SK-N-SH (cell line): ENCODE results near the gene ISYNA1. TPM values are rescaled to one million over a fixed set of nuclear protein-coding genes. Genes with fewer than 3 reads are reported as not detected.

Experiments
- CTCF ChIA-PET: fragments of 300-600, 350-600 bp; formaldehyde crosslinking; extraction: SDS; loops from one replicate; lab custom pipeline; 2021; lab: Yijun Ruan, JAX
- POLR2A ChIA-PET: fragments of 350-600 bp; sonication (Branson Sonifier 250); formaldehyde crosslinking; extraction: SDS; loops from one replicate; lab custom pipeline; 2020; ENCODE audit warnings: antibody characterized with exemption, inconsistent platforms; lab: Yijun Ruan, JAX
- DNase-seq: peaks from one replicate; pipeline ENCODE4 v3.0.0; 2012
- H2AFZ ChIP-seq: fragments of 200-600 bp; sonication (generic); 2 replicates; pipeline ENCODE4 v1.8.1; 2016; ENCODE audit warnings: antibody characterized with exemption, mild to moderate bottlenecking, low read depth
- H3F3A ChIP-seq: fragments of 200-600 bp; sonication (generic); replicated peaks from 2 replicates; pipeline ENCODE3; 2016; ENCODE audit warnings: antibody characterized with exemption, mild to moderate bottlenecking; ENCODE audit not compliant: insufficient read depth
- H3K27ac ChIP-seq, 2 experiments: fragments of 200-500 bp in 1 of 2; fragments of 200-600 bp in 1 of 2; sonication (Bioruptor generic) in 1 of 2; sonication (generic), shearing (Covaris generic) in 1 of 2; 2 replicates each; pipeline versions ENCODE4 v1.5.1 to v1.6.1; 2014 to 2016; ENCODE audit warnings: low read depth in 2 of 2, inconsistent platforms in 1 of 2, low read length in 1 of 2, mild to moderate bottlenecking in 1 of 2, mixed read lengths in 1 of 2
- H3K27me3 ChIP-seq: fragments of 200-600 bp; sonication (generic), shearing (Covaris generic); 2 replicates; pipeline ENCODE4 v1.6.1; 2016; ENCODE audit warnings: mixed run types; ENCODE audit not compliant: insufficient read depth
- H3K36me3 ChIP-seq, 2 experiments: fragments of 200-500 bp in 1 of 2; fragments of 200-600 bp in 1 of 2; sonication (Bioruptor generic) in 1 of 2; sonication (generic) in 1 of 2; replicated peaks in 1 of 2; 2 replicates each; pipeline versions ENCODE3 to v1.5.1; 2014 to 2016; ENCODE audit warnings: low read length in 1 of 2, mild to moderate bottlenecking in 1 of 2; ENCODE audit not compliant: insufficient read depth in 2 of 2, control insufficient read depth in 1 of 2
- H3K4me1 ChIP-seq, 2 experiments: fragments of 200-500 bp in 1 of 2; fragments of 200-600 bp in 1 of 2; sonication (Bioruptor generic) in 1 of 2; sonication (generic), shearing (Covaris generic) in 1 of 2; 2 replicates each; pipeline versions ENCODE4 v1.5.1 to v1.6.1; 2014 to 2016; ENCODE audit warnings: low read depth in 1 of 2, low read length in 1 of 2, mixed run types in 1 of 2; ENCODE audit not compliant: insufficient read depth in 2 of 2, control insufficient read depth in 1 of 2
- H3K4me2 ChIP-seq: fragments of 200-600 bp; sonication (generic), shearing (Covaris generic); 2 replicates; pipeline ENCODE4 v1.6.1; 2017; ENCODE audit warnings: mixed run types
- H3K4me3 ChIP-seq, 2 experiments: fragments of 200-500 bp in 1 of 2; fragments of 200-600 bp in 1 of 2; sonication (Bioruptor generic) in 1 of 2; sonication (generic), shearing (Covaris generic) in 1 of 2; 2 replicates each; pipeline versions ENCODE4 v1.5.1 to v1.8.1; 2014 to 2016; ENCODE audit warnings: low read depth in 2 of 2, inconsistent platforms in 1 of 2, low read length in 1 of 2, mild to moderate bottlenecking in 1 of 2, mixed read lengths in 1 of 2, moderate library complexity in 1 of 2
- H3K79me2 ChIP-seq: fragments of 200-600 bp; sonication (generic); 2 replicates; pipeline ENCODE4 v1.8.1; 2017; ENCODE audit warnings: mild to moderate bottlenecking; ENCODE audit not compliant: insufficient read depth
- H3K9ac ChIP-seq: fragments of 200-600 bp; sonication (generic); 2 replicates; pipeline ENCODE4 v1.6.1; 2017; ENCODE audit warnings: mixed run types
- H3K9me2 ChIP-seq: fragments of 200-600 bp; sonication (generic); 2 replicates; pipeline ENCODE4 v1.6.1; 2017; ENCODE audit warnings: mixed run types
- H3K9me3 ChIP-seq: fragments of 200-600 bp; sonication (generic); 2 replicates; pipeline ENCODE4 v1.6.1; 2017; ENCODE audit warnings: mixed run types, mild to moderate bottlenecking, moderate library complexity
- H4K20me1 ChIP-seq: fragments of 200-600 bp; sonication (generic); 2 replicates; pipeline ENCODE4 v1.6.1; 2017; ENCODE audit warnings: mild to moderate bottlenecking, mixed run types; ENCODE audit not compliant: insufficient read depth
- FOXM1 ChIP-seq: IDR thresholded peaks from 2 replicates; pipeline ENCODE4 v1.4.0; 2012; ENCODE audit warnings: low read depth, mild to moderate bottlenecking
- GABPA ChIP-seq: IDR thresholded peaks from 2 replicates; pipeline ENCODE4 v1.4.0; 2012; ENCODE audit warnings: low read depth, mild to moderate bottlenecking
- GATA2 ChIP-seq: sonication (generic); formaldehyde crosslinking; IDR thresholded peaks from 2 replicates; pipeline ENCODE4 v1.5.0; 2020; ENCODE audit warnings: mild to moderate bottlenecking, missing genetic modification reagents
- MXI1 ChIP-seq: IDR thresholded peaks from 2 replicates; pipeline ENCODE4 v1.6.1; 2012; ENCODE audit warnings: mild to moderate bottlenecking, low read depth, low read length, improper control_type of control experiment
- NFIC ChIP-seq: IDR thresholded peaks from 2 replicates; pipeline ENCODE4 v1.4.0; 2012; ENCODE audit warnings: borderline replicate concordance
- RFX5 ChIP-seq: IDR thresholded peaks from 2 replicates; pipeline ENCODE4 v1.6.1; 2012; ENCODE audit warnings: mild to moderate bottlenecking, improper control_type of control experiment, low read length
- SMC3 ChIP-seq: IDR thresholded peaks from 2 replicates; pipeline ENCODE4 v1.6.1; 2012; ENCODE audit warnings: low read depth, low read length, improper control_type of control experiment
- TEAD4 ChIP-seq: IDR thresholded peaks from 2 replicates; pipeline ENCODE4 v1.4.0; 2012; ENCODE audit warnings: mild to moderate bottlenecking, borderline replicate concordance; ENCODE audit not compliant: insufficient read depth
- YY1 ChIP-seq: IDR thresholded peaks from 2 replicates; pipeline ENCODE4 v1.4.0; 2012; ENCODE audit warnings: low read depth, mild to moderate bottlenecking
- WGBS: methylation state at CpG from one replicate; pipeline ENCODE4 v1.1.6; 2017; ENCODE audit warnings: low lambda C conversion rate; 5-methylcytosine and 5-hydroxymethylcytosine counted together
- polyA plus RNA-seq, 3 experiments: library from polyadenylated mRNA; depleted of rRNA; stranded (reverse); fragments of >200 nt; gene quantifications; 2 replicates each; pipeline ENCODE4 v1.2.3, GENCODE V29; 2012
- TF ChIP-seq, protein P1 (sequence below): fragments of 150-350 bp; IDR thresholded peaks from 2 replicates; pipeline ENCODE4 v1.6.1; 2017; ENCODE audit warnings: antibody characterized with exemption, low read length, low read depth, borderline replicate concordance
- TF ChIP-seq, protein P2 (sequence below): IDR thresholded peaks from 2 replicates; pipeline ENCODE4 v1.4.0; 2012; ENCODE audit warnings: low read depth, borderline replicate concordance
- TF ChIP-seq, protein P3 (sequence below): IDR thresholded peaks from 2 replicates; pipeline ENCODE4 v1.6.1; 2012; ENCODE audit warnings: mild to moderate bottlenecking, low read depth, low read length, moderate library complexity

Gene ISYNA1
- polyA plus RNA-seq, 1 of the 3 experiments (the other 2 are of a cell fraction), result 48.0 TPM

DNA sequence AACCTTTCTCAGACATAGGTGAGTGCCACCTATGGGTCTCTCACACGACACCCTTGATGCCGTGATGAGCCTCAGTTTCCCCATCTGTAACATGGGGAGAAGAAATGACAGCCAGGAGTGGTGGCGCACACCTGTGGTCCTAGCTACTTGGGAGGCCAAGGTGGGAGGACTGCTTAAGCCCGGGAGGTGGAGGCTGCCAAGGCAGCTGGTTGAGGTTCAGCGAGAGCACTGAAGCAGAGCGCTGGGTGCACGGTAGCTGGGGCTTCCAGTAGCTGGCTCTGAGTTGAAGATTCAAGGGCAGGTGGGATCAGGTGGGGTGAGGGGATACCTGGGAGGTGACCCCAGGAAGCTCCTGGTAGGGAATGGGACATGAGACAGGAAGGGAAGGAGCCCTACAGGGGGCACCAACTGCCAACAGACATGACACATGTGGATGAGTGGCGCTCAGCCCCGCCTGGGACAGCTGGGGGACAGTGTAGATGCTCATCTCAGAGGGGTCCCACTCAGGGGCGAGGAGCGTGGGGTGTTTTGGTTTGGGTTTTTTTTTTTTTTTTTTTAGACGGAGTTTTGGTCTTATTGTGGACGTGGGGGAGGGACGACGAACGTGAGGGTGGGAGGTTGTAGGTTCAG, 25.2 kb downstream of the ISYNA1 start:
- Histone ChIP-seq H4K20me1 (no peaks in the 10 kb centered on the region), H3F3A (peaks cover 13% of the 10 kb centered on the region), H3K79me2 (no peaks in the 10 kb centered on the region), H3K4me2 (no peak overlapping the region), H3K36me3 (no peaks in the 10 kb centered on the region), H3K9ac (no peak overlapping the region), H3K4me3 (no peak overlapping the region), H3K9me3 (no peaks in the 10 kb centered on the region), H3K9me2 (no peaks in the 10 kb centered on the region), H2AFZ (no peak overlapping the region), H3K4me1 (peaks cover 26 to 32% of the 10 kb centered on the region in 2 experiments; a peak in 3 of 4 replicates), H3K27me3 (no peaks in the 10 kb centered on the region), H3K27ac (no peak overlapping the region)
- TF ChIP-seq, protein P1, sequence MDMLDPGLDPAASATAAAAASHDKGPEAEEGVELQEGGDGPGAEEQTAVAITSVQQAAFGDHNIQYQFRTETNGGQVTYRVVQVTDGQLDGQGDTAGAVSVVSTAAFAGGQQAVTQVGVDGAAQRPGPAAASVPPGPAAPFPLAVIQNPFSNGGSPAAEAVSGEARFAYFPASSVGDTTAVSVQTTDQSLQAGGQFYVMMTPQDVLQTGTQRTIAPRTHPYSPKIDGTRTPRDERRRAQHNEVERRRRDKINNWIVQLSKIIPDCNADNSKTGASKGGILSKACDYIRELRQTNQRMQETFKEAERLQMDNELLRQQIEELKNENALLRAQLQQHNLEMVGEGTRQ, result no peak
- TF ChIP-seq MXI1, result no peak
- TF ChIP-seq TEAD4, result no peak
- no peak for TF ChIP-seq GABPA
- TF ChIP-seq, protein P2, sequence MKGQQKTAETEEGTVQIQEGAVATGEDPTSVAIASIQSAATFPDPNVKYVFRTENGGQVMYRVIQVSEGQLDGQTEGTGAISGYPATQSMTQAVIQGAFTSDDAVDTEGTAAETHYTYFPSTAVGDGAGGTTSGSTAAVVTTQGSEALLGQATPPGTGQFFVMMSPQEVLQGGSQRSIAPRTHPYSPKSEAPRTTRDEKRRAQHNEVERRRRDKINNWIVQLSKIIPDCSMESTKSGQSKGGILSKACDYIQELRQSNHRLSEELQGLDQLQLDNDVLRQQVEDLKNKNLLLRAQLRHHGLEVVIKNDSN, result no peak
- TF ChIP-seq FOXM1, result no peak
- TF ChIP-seq GATA2 (CRISPR knock-in tag), result no peak
- TF ChIP-seq YY1, result no peak
- TF ChIP-seq RFX5, result no peak
- TF ChIP-seq NFIC, result no peak
- no peak for TF ChIP-seq SMC3
- TF ChIP-seq, protein P3, sequence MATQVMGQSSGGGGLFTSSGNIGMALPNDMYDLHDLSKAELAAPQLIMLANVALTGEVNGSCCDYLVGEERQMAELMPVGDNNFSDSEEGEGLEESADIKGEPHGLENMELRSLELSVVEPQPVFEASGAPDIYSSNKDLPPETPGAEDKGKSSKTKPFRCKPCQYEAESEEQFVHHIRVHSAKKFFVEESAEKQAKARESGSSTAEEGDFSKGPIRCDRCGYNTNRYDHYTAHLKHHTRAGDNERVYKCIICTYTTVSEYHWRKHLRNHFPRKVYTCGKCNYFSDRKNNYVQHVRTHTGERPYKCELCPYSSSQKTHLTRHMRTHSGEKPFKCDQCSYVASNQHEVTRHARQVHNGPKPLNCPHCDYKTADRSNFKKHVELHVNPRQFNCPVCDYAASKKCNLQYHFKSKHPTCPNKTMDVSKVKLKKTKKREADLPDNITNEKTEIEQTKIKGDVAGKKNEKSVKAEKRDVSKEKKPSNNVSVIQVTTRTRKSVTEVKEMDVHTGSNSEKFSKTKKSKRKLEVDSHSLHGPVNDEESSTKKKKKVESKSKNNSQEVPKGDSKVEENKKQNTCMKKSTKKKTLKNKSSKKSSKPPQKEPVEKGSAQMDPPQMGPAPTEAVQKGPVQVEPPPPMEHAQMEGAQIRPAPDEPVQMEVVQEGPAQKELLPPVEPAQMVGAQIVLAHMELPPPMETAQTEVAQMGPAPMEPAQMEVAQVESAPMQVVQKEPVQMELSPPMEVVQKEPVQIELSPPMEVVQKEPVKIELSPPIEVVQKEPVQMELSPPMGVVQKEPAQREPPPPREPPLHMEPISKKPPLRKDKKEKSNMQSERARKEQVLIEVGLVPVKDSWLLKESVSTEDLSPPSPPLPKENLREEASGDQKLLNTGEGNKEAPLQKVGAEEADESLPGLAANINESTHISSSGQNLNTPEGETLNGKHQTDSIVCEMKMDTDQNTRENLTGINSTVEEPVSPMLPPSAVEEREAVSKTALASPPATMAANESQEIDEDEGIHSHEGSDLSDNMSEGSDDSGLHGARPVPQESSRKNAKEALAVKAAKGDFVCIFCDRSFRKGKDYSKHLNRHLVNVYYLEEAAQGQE, result no peak
- ChIA-PET POLR2A (interaction anchor here (0.5 to 1.5 kb wide), 2 partner anchors 83 to 90 kb away, joined by 4 to 7 read pairs; partner anchors contain the start of gene LSM4), CTCF (interaction anchor here (0.9 to 12.1 kb wide), 13 partner anchors 8 to 204 kb away, joined by 3 to 217 read pairs (median 6); partner anchors contain the start of genes GDF15 and PGPEP1)
- WGBS, result 62% methylated on average over 12 of the region's 16 CpGs
- DNase-seq, result no peak
